Measurements from ENCODE around the gene B4GALT6. TPM values are rescaled to one million over a fixed set of nuclear protein-coding genes. Genes with fewer than 3 reads are reported as not detected.

B4GALT6 gene
- total and polyA plus RNA-seq, 2 of the 13 experiments (the other 11 are each of a cell fraction or from before 2014, with no cell fraction given): 1.9 to 3.3 TPM

GRCh38 chr18:31685097-31686082 lies 1.0 kb upstream of the B4GALT6 start (continued):
- no peak for TF ChIP-seq AKNA (CRISPR knock-in tag; IDR thresholded peaks at IDR 0.05; ENCODE audit: borderline replicate concordance)
- no peak for TF ChIP-seq NR2F1 (CRISPR knock-in tag; IDR thresholded peaks at IDR 0.05)
- TF ChIP-seq TAF15 (IDR thresholded peaks at IDR 0.05; ENCODE audit: low read depth, low read length, poor library complexity, severe bottlenecking): no peak
- no peak for TF ChIP-seq ATF3 (CRISPR knock-in tag; IDR thresholded peaks at IDR 0.05)
- TF ChIP-seq RNF2 (conservative IDR thresholded peaks at IDR 0.05; ENCODE audit: low read depth): 0 out of 2 replicates have a peak, but pooled peaks have one; percentile 44
- TF ChIP-seq KIAA2018 (CRISPR knock-in tag; IDR thresholded peaks at IDR 0.05; ENCODE audit: borderline replicate concordance): no peak
- TF ChIP-seq SMARCE1 (IDR thresholded peaks at IDR 0.05; ENCODE audit: borderline replicate concordance): no peak
- peak; percentile 50 to 54; a peak in 3 of 4 replicates for TF ChIP-seq POLR2A (IDR thresholded peaks at IDR 0.05; ENCODE audit: insufficient read depth in 1 of 2, low read depth in 2 of 2, low read length in 2 of 2)
- no peak for TF ChIP-seq KDM5A (IDR thresholded peaks at IDR 0.05; ENCODE audit: borderline replicate concordance, low read length)
- TF ChIP-seq ZNF224 (CRISPR knock-in tag; IDR thresholded peaks at IDR 0.05): no peak
- TF ChIP-seq MXD1 (CRISPR knock-in tag; IDR thresholded peaks at IDR 0.05): peak; percentile 28; the same call in 1 of the 2 replicates
- peak; percentile 16; the same call in 1 of the 2 replicates for TF ChIP-seq ELF3 (CRISPR knock-in tag; IDR thresholded peaks at IDR 0.05)
- no peak for TF ChIP-seq HDAC2 (CRISPR knock-in tag; IDR thresholded peaks at IDR 0.05)
- TF ChIP-seq NFE2L2 (IDR thresholded peaks at IDR 0.05; ENCODE audit: low read length): no peak
- peak; percentile 69 for TF ChIP-seq RAD21 (CRISPR knock-in tag; IDR thresholded peaks at IDR 0.05)

Measured in HepG2 (cell line).